Stimulated activated naive CD4-positive, alpha-beta T cell treated with Interleukin-2 at 50 U/mL for 16 hours (primary cell): ENCODE data around the gene SMCR8.
"Not testable (repeated sequence)": the region's sequence is repeated elsewhere in the genome, so short reads cannot be mapped to it uniquely, and the experiment has no call there.

Source experiments
- DNase-seq: peaks from one replicate; lab custom pipeline; 2025; lab: John Stamatoyannopoulos, UW

SMCR8 gene

GRCh38 chr17:18361837-18362697 lies 47.0 kb downstream of the SMCR8 start:
- no peak for DNase-seq

- no peak for DNase-seq
Measured at GRCh38 chr17:18362698-18363100, 47.6 kb downstream of the SMCR8 start.

- DNase-seq = peak; percentile 89
Measured at GRCh38 chr17:18363101-18364049, 48.3 kb downstream of the SMCR8 start, which contains the start of gene SHMT1. Gene SHMT1 (minus strand): TSS chr17:18363550. CDS start chr17:18355981, 7,569 bp downstream.

- no peak for DNase-seq
Measured at GRCh38 chr17:18364166-18364565, 49.1 kb downstream of the SMCR8 start.

- DNase-seq = no peak
Measured at GRCh38 chr17:18368946-18369345, 53.9 kb downstream of the SMCR8 start.

- no peak for DNase-seq
Measured at GRCh38 chr17:18370761-18371160, 55.7 kb downstream of the SMCR8 start.

GRCh38 chr17:18371455-18371854 lies 56.4 kb downstream of the SMCR8 start:
- DNase-seq = no peak

- DNase-seq = not testable (repeated sequence)
Measured at GRCh38 chr17:18373181-18373580, 58.1 kb downstream of the SMCR8 start.

GRCh38 chr17:18374216-18374615 lies 59.1 kb downstream of the SMCR8 start:
- no peak for DNase-seq
